Measurements from ENCODE around the gene FANCD2.

GRCh38 chr3:10026084-10026890 is at the start of gene FANCD2:
- TF ChIP-seq REST (IDR thresholded peaks at IDR 0.05; ENCODE audit: unreplicated experiment) (peak; percentile 23), CTCF (conservative IDR thresholded peaks at IDR 0.05; ENCODE audit: low read depth in 2 of 2) (no peak), POLR2AphosphoS5 (IDR thresholded peaks at IDR 0.05; ENCODE audit: low read depth) (peak; percentile 96), CREB1 (CRISPR knock-in tag; IDR thresholded peaks at IDR 0.05; ENCODE audit: low read depth) (peak; percentile 100), ETS1 (IDR thresholded peaks at IDR 0.05) (peak; percentile 90), EZH2 (IDR thresholded peaks at IDR 0.05; ENCODE audit: low read depth, unreplicated experiment) (no peak), EZH2phosphoT487 (IDR thresholded peaks at IDR 0.05; ENCODE audit: unreplicated experiment) (no peak), ZNF114 (CRISPR knock-in tag; IDR thresholded peaks at IDR 0.05) (no peak), STAT1 (IDR thresholded peaks at IDR 0.05; ENCODE audit: unreplicated experiment) (no peak), ZNF331 (CRISPR knock-in tag; IDR thresholded peaks at IDR 0.05; ENCODE audit: low read depth) (no peak)
